HG03064 (cell line): ENCODE measurements around the gene MRPL14.
"Not testable (repeated sequence)": the region's sequence is repeated elsewhere in the genome, so short reads cannot be mapped to it uniquely, and the experiment has no call there.

Experiments used
- ATAC-seq: cut with Tn5 transposase; IDR thresholded peaks from one replicate; pipeline ENCODE4 v1.9.1; 2021; ENCODE audit warnings: low read depth; ENCODE audit not compliant: unreplicated experiment

The MRPL14 gene

GRCh38 chr6:44150317-44150917 lies 23.2 kb upstream of the MRPL14 start:
- no peak for ATAC-seq

- no peak for ATAC-seq
Measured at GRCh38 chr6:44149369-44150012, 22.2 kb upstream of the MRPL14 start.

- no peak for ATAC-seq
Measured at GRCh38 chr6:44148306-44148705, 21.1 kb upstream of the MRPL14 start.

- ATAC-seq: no peak
Measured at GRCh38 chr6:44147256-44147655, 20.0 kb upstream of the MRPL14 start.

- no peak for ATAC-seq
Measured at GRCh38 chr6:44146685-44147084, 19.4 kb upstream of the MRPL14 start.

- no peak for ATAC-seq
Measured at GRCh38 chr6:44145839-44146238, 18.6 kb upstream of the MRPL14 start.

GRCh38 chr6:44144536-44144935 lies 17.3 kb upstream of the MRPL14 start:
- not testable (repeated sequence) for ATAC-seq

DNA sequence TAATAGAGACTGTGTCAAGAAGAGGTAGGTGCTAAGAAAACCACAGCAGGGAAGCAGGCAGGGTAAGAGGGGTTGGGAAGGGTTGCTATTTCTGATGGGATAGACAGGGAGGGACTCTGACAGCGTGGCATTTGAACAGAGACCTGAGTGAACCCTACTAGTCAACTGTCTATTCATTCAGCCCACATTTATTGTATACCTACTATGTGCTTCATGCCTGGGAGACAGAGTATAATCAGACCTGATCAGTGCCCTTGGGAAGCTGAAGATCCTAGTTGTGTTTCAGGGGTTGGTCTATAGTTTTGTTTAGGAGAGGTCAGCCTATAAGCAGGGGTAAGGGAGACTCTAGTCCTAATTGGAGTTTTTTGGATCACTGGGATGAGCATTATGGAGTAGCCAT lies 16.5 kb upstream of the MRPL14 start:
- no peak for ATAC-seq

DNA sequence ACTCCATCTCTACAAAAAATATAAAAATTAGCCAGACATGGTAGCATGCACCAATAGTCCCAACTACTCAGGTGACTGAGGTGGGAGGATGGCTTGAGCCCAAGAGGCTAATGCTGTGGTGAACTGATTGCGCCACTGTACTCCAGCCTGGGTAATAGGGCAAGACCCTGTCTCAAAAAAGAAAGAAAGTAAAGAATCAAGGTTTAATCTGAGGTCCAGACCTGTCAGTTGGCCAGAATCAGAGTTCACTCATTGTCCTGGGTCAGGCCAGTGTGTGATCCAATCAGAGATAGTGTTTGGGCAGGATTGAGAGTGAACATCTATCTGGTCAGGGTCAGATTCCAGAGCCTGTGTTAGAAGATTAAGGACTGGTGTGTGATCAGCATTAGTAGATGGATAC lies 15.6 kb upstream of the MRPL14 start:
- ATAC-seq: no peak

GRCh38 chr6:44139351-44139743 lies 12.1 kb upstream of the MRPL14 start:
- no peak for ATAC-seq

- ATAC-seq: no peak
Measured at GRCh38 chr6:44138717-44139350, 11.6 kb upstream of the MRPL14 start.

DNA sequence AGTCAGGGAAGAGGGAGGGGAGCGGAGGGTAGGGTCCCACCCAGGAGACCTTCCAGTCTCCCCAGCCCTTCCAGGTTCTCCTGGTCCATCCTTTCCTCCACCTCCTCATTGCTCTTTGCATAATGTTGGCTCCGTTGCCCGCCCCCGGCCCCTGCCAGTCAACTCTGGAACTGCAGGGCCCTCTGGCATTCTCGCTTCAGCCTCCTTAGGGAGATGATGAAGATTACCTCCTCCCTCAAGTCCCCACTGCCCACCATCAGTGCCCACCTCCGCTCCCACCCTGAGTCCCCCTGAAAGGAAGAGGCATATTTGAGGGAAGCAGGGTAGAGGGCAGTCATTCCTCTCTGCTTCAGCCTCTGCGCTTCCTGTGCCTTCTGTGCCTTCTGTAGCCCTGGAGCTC lies 8.6 kb upstream of the MRPL14 start:
- ATAC-seq: no peak

DNA sequence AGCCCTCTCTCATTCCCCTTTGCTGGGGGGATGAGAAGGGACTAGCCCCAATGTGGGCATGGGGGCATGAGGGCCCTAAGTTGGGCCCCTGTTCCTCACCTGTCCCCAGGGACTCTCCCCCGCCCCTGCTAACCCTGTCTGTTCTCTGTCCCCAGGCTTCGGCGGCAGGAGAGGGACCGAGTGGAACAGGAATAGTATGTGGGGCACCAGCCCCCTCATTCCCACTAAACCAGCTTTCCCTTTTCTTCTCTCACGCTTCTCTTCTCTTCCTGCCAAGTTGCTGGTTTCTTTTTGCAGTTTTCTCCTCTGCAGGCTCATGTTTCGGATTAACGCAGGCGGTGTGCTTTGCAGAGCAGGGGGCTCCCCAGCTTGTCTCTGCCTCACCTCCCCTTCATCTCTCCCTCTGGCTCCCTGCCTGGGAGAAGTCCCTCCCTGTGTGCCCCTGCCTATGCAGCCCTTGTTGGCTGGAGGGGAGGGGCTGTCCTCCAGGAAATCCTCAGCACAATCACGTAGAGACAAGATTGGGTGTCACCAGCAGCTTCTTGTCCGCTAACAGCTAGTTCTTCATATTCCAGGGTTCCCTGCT lies 8.0 kb upstream of the MRPL14 start:
- ATAC-seq: no peak

- no peak for ATAC-seq
Measured at GRCh38 chr6:44133981-44134711, 6.9 kb upstream of the MRPL14 start.

DNA sequence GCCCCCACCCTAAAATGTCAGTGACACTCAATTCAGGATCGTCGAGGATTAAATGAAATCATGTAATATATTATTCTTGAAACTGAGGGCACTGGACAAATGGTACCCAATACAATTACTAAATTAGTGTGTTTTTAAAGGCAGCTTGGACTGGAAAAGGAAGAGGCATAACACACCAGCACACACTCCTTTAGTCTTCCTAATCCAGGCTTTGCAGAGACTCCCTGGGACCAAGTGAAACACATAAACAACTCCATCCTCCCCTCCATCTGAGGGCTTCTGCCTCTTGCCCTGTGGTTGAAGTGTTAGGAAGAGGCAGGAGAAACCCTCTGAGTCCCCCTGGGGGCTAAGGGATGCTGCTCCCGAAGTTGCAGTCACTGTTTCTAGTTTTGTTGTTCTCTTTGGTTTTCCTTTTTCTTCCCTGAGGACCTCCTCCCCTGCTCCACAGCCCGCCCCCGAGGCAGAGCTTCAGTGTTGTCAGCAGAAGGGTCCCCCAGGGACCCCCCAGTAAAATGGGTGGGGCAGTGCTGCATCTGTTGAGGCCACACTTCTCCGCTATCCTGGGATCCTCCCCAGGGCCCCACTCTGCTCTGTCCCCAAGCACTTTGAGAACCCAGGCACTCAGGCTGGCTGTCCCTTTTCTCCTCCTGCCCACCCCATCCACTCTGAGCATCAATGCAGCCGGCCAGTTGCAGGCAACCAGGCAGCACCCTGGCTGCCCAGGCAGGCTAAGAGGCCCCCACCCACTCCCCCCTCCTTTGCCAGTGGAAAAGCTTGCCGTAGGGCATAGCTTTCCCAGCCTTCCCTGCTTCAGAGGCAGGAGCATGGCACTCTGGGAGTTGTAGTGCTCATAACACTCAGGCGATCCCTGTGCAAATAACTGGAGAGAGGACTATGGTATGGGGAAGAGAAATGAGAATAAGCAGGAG lies 6.0 kb upstream of the MRPL14 start:
- ATAC-seq: no peak

DNA sequence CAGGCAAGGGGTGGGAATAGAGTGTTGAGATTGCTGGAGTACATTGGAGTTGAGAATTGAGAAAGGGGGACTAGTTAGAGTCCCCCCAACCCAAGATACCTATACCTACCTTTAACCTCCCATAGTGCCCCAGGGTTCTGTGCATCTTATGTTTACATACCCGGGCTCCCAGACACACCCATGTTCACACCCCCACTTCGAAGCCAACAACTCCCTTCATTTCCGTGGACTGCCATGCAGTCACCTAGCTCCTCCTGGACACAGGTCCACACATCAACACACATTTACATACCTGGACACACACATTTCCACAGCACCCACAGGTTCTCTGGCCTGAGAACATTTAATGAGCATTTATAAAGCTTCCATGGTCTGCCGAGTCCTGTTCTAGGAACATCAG lies 5.2 kb upstream of the MRPL14 start:
- no peak for ATAC-seq

DNA sequence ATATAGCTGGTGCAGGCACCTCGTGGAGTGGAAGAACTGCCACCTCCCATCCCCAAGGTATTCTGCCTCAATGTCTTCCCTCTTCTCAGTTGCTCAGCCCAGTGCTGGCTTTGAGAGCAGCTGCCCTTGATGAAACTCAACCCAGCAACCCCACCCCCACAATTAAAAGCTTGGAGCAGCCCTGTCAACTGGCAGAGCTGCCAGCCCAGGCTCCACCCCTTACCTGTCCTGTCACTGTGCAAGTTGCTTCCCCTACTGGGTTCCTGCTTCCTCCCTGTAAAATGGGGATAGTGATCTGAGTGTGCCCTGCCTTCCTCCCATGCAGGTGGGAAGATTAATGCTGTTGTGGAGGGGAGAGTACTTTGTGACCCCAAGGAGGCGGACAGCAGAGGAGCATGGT lies 4.6 kb upstream of the MRPL14 start:
- ATAC-seq: no peak

DNA sequence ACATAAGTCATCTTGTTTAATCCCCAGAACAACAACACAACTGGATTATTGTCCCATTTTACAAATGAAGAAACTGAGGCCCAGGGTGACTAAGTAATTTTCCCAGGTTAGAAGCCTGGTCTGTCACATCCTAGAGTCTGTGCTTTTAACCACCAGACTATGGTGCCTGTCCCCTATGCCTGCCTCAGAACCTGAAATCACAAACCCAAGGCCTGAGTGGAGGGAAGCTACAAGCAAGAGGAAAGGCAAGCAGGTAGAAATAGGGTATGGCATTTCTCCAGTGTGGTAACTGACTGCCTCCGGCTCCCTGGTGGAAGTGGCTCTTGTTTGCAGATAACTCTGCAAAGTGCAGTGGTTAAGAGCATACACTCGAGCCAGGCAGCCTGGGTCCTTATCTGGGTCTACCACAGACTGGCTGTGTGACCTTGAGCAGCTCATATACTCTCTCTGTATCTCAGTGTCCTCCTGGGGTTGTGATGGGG lies 2.6 kb upstream of the MRPL14 start:
- ATAC-seq: no peak

DNA sequence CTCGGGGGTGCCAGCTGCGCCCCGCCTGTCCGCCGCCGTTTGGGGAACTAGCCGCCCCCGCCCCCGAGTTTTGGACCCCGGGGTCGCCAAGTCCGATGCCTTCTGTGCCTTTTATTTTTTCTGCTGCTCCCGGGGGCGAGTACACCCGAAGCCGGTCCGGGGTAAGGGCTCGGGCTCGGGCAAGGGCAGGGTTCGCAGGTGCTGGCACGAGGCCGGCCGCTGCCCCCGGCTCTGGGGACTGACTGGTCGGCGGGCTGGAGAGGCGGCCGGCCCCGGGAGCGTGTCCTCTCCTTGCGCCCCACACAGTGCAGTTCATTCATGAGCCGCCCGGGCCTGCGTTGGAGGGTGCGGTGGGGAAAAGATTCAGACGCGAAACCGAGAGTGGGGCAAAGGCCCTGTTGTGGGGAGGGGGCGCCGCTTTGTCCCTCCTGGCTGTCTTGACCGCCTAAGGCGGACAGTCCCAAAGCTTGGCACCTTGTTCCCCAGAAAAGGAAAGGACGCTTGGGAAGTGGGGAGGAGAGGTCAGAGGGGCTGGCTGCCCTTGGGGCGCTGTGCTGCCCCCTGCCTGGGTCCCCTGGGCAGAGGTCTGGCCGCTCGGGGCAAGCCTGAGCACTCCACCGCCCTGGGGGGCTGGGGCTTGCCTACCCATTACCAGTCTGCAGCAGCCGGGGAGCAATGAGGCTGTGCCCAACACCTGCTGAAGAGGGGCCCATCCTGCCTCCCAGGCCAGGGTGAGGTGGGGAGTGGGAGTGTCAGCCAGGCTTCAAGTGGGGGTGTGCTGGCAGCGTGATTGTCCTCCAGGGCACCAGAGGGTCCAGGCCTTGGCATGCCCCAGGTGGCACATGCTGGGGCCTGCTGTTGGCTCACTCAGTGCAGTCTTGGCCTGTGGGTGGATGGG lies 1.0 kb upstream of the MRPL14 start:
- ATAC-seq: peak; percentile 26
